Measurements from ENCODE around the gene TRIOBP.
"Not testable (repeated sequence)": the region's sequence is repeated elsewhere in the genome, so short reads cannot be mapped to it uniquely, and the experiment has no call there.

The TRIOBP gene, protein sequence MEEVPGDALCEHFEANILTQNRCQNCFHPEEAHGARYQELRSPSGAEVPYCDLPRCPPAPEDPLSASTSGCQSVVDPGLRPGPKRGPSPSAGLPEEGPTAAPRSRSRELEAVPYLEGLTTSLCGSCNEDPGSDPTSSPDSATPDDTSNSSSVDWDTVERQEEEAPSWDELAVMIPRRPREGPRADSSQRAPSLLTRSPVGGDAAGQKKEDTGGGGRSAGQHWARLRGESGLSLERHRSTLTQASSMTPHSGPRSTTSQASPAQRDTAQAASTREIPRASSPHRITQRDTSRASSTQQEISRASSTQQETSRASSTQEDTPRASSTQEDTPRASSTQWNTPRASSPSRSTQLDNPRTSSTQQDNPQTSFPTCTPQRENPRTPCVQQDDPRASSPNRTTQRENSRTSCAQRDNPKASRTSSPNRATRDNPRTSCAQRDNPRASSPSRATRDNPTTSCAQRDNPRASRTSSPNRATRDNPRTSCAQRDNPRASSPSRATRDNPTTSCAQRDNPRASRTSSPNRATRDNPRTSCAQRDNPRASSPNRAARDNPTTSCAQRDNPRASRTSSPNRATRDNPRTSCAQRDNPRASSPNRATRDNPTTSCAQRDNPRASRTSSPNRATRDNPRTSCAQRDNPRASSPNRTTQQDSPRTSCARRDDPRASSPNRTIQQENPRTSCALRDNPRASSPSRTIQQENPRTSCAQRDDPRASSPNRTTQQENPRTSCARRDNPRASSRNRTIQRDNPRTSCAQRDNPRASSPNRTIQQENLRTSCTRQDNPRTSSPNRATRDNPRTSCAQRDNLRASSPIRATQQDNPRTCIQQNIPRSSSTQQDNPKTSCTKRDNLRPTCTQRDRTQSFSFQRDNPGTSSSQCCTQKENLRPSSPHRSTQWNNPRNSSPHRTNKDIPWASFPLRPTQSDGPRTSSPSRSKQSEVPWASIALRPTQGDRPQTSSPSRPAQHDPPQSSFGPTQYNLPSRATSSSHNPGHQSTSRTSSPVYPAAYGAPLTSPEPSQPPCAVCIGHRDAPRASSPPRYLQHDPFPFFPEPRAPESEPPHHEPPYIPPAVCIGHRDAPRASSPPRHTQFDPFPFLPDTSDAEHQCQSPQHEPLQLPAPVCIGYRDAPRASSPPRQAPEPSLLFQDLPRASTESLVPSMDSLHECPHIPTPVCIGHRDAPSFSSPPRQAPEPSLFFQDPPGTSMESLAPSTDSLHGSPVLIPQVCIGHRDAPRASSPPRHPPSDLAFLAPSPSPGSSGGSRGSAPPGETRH (N-terminal part only)

GRCh38 chr22:37696657-37697537, at the start of gene TRIOBP:
TRIOBP (plus strand) TSS chr22:37697048; CDS start chr22:37701366, 4,318 bp downstream.
- DNase-seq = peak; percentile 98

- DNase-seq = no peak
These were observed 49.5 kb upstream of the TRIOBP start for GRCh38 chr22:37647317-37647716.

GRCh38 chr22:37647928-37648327, 48.9 kb upstream of the TRIOBP start:
- no peak for DNase-seq

- DNase-seq = no peak
These were observed 46.2 kb upstream of the TRIOBP start for GRCh38 chr22:37650463-37651136.

DNA sequence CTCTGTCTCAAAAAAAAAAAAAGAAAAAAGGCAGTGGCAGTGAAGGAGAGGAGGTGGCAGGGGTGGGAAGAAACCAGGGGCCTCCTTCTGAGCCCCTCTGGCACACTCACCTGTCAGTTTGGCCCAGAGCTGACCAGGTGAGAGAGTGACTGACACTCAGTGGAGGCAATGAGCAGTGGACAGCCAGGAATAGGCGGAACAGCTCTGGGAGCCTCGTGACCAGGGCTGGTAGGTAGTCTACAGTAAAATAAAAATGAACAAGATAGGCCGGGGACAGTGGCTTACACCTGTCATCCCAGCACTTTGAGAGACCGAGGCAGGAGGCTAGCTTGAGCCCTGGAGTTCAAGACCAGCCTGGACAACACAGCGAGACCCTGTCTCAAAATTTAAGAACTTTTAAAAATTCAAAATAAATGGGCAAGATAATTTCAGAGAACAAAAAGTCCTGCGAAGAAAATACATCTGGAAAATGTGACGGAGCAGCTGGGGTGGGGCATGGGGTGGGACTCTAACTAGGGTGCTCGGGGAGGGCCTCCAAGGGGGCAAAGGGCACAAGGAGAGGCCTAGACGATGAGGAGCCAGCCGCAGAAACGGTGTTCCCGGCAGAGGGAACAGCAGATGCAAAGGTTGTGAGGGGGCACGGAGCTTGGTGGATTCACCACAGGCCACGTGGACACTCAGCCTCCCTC, 42.1 kb upstream of the TRIOBP start:
- DNase-seq = no peak

GRCh38 chr22:37655252-37655563, 41.6 kb upstream of the TRIOBP start:
- no peak for DNase-seq

GRCh38 chr22:37656583-37656982, 40.3 kb upstream of the TRIOBP start:
- not testable (repeated sequence) for DNase-seq

GRCh38 chr22:37657590-37658132, 39.2 kb upstream of the TRIOBP start:
- DNase-seq = no peak

DNA sequence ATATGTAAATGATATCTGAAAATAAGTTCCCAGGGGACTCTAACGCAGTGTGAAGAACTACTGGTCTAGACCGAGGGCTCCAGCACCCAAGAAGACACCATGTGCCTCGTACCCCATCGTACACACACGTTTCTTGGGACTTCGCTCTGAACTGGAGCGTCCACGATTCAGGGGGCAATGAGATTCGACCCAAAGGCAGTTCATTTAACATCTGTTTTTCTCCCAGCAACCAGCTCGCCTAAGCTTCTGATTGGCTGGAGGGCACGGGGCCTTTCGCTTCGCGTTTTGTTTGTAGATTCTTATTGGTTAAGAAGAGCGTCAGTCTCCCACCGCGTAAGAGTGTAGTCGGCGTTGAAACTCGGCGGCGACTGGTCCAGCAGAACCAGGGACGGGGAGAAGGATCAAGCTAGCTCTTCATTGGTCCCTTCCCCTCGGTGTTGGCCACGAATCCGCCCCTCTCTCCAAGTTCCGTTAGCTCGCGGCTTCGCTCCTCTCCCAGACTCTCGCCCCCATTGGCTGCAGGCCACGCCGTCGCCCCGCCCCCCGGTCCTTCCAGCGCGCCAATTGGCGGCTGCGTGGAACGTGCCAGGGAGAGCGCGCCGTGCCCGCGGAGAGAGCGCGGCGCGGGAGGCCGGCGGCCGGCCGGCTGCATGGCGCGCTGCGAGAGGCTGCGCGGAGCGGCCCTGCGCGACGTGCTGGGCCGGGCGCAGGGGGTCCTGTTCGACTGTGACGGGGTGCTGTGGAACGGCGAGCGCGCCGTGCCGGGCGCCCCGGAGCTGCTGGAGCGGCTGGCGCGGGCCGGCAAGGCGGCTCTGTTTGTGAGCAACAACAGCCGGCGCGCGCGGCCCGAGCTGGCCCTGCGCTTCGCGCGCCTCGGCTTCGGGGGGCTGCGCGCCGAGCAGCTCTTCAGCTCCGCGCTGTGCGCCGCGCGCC, 38.4 kb upstream of the TRIOBP start, which contains the start of gene PDXP:
PDXP (plus strand) TSS at position 591 of the 933 bp plus-strand sequence; CDS start at position 651, 60 bp downstream.
- DNase-seq = peak; percentile 99

DNA sequence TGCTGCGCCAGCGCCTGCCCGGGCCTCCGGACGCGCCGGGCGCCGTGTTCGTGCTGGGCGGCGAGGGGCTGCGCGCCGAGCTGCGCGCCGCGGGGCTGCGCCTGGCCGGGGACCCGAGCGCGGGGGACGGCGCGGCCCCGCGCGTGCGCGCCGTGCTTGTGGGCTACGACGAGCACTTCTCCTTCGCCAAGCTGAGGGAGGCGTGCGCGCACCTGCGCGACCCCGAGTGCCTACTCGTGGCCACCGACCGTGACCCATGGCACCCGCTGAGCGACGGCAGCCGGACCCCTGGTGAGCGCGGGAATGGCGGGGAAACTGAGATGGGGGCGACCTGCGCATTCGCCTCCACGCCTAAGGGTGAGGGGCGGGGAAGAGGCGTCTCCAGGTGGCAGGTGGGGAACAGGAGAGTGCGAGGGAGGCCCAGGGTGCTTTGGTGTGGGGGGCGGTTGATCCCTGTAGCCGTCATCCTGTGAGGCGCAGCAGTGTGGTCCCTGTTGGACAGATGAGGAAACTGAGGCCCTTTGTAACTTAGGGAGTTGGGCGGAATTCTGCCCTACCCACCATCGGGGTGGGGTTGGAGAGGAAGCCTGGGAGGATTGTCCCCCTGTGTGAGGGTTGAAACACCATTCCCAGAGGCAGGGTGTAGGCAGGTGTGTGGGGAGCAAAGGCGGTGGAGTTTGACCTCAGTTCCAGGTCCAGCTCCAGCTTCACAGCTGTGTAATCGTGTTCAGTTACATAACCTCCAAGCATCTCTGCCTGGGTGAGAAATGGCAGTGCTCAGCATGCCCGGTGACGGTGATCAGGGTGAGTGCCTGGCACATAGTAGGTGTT, 37.6 kb upstream of the TRIOBP start:
- no peak for DNase-seq

DNA sequence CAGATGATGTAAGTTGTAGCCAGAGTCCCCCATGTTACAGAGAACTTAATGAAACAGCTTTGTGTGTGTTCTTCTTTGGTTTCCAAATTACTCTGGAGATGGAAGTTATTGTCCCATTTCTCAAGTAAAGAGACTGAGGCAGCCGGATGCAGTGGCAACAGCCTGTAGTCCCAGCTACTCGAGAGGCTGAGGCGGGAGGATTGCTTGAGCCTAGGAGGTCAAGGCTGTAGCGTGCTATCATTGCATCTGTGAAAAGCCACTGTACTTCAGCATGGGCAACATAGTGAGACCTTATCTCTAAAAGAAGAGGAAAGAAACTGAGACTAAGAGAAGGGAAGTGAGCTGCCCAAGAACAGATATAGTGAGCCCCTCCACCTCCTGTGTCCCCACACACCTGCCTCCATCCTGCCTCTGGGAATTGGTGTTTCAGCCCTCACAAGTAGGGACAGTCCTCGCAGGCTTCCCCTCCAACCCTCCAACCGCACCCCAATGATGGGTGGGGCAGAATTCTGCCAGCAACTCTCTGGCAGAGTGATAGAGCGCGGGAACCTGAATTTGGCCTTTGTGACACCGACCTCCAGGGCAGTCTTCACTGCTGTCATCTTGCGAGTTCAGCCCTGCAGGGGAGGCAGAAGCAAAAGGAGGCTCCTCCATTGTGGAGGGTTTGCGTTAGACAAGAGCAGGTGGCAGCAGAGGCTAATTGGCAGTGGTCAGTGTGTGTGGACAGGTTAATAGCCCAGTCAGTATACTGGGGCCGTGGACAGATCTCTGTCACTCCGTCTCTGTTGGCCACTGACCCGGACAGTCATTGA, 36.7 kb upstream of the TRIOBP start:
- no peak for DNase-seq

- no peak for DNase-seq
These were observed 36.2 kb upstream of the TRIOBP start for GRCh38 chr22:37660709-37661045.

DNA sequence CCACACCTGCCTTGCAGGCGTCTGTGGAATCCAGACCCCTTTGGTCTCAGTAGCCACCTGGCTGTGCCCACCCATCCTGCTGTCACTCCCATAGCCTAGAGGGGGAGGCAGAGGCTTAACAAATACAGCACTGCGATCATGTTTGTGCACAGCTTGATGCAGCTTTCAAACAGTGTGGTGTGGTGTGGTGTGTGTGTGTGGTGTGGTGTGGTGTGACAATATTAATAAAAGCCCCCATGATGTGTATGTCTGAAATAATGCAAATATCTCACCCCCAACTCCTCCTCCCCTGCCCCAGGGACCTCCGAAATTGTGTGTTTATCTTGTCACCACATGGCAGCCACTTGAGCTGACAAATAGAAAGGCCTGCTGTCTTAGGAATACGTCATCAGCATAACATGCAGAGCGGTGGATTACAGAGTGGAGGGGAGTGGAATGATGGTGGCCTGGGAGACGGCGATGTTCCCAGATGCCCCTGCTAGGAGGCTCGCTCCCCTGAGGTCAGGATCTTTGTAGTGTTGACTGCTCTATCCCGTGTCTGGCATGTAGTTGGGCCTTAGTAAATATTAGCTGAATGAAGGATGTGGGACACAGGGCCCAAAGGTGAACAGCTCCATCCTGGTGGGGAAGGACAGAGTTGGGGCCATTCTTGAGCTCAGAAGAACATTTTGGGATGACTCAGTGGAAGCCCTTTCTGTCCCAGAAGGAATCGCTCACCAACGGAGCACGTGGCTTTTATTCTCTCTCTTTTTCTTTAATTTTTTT, 35.5 kb upstream of the TRIOBP start:
- no peak for DNase-seq

- DNase-seq = no peak
These were observed 34.8 kb upstream of the TRIOBP start for GRCh38 chr22:37662039-37662438.

- DNase-seq = no peak
These were observed 33.2 kb upstream of the TRIOBP start for GRCh38 chr22:37663521-37664140.
